ENCODE data around the gene FREM2. TPM values are rescaled to one million over a fixed set of nuclear protein-coding genes. Genes with fewer than 3 reads are reported as not detected.

The FREM2 gene
- total RNA-seq, 1 donor from 2014 or later: under 0.01 TPM

DNA sequence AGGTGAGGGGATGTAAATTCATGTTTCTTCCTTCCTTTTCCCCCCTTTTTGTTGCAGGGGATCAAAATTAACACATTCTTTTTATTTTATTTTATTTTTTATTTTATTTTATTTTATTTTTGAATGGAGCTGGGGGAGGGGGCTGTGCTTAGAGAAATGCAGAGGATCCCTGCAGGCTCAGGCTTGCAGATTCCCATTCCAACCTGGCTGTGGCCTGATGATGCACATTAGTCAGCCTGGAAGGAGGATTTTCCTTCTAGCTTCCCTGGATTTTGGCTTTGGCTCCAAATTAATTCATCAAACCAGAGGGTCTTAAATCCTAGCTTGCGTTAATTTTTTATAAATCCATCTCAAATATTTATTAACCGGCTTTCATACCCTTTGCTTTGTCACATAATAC lies 67.0 kb downstream of the FREM2 start:
- no peak for DNase-seq (ENCODE audit: extremely low read depth, low read depth, low spot score)

DNA sequence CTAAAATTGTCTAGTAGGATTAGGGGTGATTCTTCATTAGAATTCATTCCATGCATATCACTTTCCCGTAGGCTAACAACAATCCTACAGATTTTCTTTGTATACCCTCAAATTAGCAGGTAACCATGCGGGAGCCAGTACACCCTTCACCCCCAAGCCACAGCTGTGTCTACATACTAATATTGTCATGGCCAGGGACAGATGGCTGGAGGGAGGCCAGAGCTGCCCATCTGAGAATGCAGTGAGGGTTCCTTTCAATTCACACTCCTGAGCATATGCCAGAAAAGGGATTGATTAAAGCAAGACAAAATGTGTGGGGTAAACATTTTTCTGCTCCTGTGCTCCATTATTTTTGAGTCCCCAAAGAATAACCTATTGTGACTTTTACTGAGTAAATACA lies 68.9 kb downstream of the FREM2 start:
- DNase-seq (ENCODE audit: extremely low read depth, low read depth, low spot score): no peak

DNA sequence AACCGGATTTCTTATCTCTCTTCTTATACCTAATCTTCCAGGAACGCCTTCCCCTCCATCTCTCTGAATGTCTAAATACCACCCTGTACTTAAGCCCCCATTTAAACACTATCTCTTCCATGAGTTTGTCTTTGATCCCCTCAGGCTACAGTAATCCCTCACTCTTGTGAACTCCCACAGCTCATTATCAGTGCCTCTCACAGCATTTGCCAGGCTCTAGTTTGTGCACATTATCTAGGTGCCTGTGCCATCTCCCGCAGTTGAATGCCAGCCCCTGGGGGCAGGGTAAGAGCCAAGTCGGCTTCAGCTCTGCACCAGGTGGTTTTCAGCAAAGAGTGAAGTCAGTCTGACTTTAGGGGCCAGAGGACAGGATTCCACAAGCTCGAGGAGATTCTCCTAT lies 71.4 kb downstream of the FREM2 start:
- no peak for DNase-seq (ENCODE audit: extremely low read depth, low read depth, low spot score)

DNA sequence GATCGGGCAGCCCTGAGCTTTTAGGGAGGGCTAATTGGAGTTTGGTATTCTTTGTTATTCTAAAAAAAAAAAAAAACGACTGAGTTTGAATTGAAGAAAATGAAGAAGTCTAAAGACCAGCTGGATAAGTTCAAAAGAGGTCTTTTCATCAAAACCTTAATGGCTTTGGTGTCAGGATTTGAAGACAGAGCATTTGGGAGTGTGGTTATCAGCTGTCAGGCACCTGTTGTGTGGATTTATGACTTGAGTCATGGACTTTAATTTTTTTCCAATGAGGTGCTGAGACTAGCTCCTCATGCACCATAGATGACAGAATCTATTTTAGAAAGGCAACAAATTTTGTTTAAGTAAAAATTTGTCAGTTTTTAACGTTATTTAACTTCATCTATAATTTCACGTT lies 72.5 kb downstream of the FREM2 start:
- DNase-seq (ENCODE audit: extremely low read depth, low read depth, low spot score): no peak

DNA sequence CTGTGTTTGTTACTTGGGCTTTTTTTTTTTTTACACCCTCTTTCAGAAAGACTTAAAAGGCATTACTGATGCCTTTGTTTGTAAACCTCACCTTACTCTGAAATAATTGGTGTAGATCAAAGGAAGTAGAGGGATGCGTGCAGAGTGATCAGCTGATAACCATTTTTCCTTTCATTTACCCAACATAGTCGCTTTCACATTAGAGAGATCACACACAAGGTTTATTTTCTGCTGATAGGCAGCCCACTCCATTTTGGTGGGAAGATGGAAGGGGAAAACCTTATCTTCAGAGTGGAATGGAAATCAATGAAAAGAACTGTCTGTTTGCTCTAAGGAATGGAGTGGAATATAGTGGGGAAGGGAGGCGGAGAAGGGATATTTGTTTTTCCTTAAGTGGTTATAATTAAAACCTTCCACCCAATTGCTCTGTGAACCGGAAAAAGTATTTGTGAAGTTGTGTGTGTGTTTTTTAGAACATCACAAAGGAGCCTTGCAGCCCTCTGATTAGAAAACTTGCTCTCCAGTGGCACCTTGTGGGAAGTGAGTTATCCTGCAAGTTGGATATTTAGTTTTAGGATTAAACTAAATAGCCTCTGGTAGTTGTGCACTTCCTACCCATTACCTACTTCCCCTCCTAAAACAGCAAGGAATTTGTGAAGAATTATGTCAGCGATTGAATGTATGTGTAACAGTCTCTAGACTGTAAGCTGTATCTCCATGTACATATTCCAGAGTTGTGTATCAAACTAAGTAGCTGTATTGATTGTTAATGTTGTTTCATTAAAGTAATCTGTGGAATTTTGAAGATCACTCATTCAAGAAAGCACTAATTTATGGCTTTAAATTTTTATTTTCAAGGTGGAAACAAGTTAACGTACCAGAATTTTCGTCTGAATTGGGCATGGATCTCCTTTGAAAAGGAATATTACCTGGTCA lies 76.8 kb downstream of the FREM2 start:
- no peak for DNase-seq (ENCODE audit: extremely low read depth, low read depth, low spot score)

DNA sequence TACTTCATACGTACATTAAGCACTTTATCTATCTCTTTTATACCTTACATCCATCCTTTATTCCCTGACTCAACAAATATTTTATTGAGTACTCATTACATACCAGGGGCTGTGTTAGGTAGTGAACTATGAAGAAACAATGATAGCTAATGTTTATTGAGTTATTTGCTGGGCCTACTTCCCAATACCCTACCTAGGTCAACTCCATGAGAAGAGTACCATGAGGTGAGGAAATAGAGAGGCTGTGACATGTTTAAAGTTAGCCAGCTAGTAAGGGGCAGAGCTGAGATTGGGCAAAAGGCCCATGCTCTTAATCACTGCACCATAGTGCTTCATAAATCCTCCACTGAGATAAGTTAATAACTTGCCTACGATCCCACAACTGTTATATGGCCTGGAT lies 79.9 kb downstream of the FREM2 start:
- no peak for DNase-seq (ENCODE audit: extremely low read depth, low read depth, low spot score)

DNA sequence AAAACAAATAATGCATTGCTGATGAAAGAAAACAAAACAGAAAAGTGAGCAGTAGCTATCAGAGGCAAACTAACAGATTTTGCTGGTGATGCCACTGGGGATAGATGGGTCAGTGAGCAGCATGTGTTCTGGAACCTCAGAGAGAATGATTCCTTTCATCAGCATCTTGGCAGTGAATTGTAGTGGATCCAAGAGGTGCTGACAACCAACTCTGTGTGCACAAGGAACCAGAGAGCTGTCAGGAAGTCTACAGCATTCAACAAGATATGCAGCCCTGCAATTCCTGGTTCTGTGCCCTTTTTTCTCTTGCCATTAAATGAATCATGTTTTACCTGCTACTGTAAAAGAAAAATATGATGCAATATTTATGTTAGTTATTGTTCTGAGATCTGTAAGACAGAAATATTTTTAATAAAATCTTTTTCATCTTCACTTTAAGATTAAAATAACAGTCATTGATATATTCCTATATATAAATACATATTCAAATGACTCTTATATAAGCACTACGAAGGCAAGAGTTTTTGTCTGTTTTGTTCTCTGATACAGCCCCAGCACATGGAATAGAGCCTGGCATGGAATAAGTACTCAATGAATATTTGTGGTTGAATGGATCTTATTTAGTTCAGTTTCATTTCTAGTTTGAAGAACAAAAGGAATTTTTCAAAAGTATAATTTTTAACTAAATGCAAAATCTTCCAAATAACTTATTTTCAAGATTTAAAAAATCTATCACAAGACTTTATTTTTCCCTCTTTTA lies 80.8 kb downstream of the FREM2 start:
- DNase-seq (ENCODE audit: extremely low read depth, low read depth, low spot score): no peak

DNA sequence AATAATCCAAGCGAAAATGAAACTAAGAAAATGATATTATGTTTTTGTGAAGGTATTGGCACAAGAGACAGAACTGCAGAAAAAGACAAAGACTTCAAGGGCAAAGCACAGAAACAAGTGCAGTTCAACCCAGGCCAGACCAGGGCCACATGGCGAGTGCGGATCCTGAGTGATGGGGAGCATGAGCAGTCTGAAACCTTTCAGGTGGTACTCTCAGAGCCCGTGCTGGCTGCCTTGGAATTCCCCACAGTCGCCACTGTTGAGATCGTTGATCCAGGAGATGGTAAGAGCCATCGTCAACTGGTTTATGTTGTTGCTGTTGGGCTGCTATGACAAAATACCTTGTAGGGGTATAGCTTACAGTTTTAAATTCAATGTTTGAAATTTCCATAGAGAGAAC lies 82.6 kb downstream of the FREM2 start:
- no peak for DNase-seq (ENCODE audit: extremely low read depth, low read depth, low spot score)

DNA sequence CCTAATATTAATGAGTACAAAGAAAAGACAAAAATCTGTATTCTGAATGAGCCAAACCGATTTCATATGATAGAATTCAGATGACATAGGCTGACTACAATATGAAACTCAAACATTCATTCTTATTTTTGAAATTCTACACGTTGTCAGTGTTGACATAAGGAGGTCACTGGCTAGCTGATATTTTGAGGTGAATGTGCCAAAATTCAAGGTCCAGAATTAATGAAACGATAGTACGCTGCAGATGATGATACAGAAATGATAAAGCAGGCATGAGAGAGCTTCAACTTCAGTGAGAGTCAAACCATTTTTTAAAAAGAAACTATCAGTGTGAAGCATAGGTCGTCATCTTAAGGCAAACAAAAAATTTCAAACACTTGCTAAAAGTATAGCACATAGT lies 88.2 kb downstream of the FREM2 start:
- DNase-seq (ENCODE audit: extremely low read depth, low read depth, low spot score): no peak

DNA sequence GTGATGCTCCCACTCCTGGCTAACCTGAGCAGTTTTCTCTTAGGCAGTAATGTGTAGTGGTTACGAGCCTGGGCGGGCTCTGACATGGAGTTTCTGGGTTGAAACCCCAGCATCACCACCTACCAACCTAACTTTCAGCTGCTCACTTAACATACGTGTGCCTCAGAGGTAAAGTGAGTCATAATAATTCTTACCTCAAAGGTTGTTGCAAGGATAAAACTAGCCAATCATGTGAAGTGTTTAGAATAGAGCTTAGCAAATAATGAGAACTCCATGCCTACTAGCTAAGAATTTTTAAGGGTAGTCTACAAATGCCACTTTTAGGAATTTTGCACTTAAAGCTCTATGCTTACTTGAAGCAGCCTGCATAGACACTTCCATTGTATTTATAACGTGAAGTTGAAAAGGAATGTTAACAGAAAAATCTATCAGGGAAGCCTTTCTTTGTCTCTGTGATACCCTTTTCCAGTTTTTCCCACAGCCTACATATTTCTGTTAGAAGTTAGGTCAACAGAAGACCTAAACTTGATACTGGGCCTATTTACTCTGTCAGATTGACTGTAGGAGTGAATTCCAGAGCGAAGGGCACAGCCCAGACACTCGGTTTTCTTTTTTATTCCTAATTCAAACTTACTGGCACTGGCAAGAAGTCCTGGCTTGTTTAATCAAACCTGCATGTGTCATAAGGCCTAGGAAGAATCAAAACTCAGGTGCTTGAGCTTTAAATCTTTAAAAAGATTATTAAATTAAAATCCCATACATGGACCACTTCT lies 90.7 kb downstream of the FREM2 start:
- no peak for DNase-seq (ENCODE audit: extremely low read depth, low read depth, low spot score)

DNA sequence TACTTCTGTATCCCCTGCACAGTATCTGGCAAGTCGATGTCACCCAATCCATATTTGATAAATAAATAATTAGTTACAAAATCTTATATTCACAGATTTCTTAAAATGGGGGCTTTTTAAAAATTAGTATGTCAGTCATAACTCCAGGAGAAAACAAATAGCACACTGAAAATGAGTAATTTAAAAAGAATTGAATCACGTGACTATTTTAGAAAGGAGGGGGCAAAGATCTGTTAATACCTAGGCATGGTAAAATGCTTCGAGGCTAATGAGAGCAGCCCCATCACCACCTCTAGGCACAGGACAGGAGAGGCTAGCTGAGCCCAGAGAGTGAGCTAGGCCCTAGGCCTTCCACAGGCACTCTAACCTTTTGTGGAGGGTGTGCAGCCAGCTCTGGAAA lies 94.7 kb downstream of the FREM2 start:
- DNase-seq (ENCODE audit: extremely low read depth, low read depth, low spot score): no peak

DNA sequence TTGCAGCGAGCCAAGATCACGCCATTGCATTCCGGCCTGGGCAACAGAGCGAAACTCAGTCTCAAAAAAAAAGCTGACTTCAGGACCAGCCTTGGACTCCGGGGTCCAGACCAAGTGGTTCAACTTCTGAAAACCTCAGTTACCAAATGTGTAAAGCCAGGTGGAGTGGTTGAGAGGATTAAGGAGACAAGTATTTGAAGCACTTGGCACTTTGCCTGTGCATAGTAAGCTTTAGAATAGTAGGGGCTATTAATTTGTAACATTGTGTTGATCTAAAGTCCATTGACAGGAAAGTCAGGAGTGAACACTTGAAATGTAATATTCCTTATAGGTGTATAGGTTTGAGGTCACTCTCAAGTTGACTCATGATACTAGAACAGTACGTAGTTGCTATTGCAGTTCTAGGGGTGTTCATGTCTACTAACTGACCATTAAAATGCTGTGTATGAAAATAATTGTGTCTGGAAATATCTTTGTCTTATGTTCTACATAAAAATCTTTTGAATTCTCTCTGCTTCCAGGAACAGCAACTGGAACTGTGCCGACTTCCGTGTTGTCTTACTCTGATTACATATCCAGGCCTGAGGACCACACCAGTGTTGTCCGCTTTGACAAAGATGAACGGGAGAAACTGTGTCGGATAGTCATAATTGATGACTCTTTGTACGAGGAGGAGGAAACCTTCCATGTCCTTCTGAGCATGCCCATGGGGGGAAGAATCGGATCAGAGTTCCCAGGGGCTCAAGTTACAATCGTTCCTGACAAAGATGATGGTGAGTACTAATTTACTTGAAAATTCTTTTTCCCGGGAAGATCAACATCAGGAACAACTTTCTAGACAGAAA lies 97.4 kb downstream of the FREM2 start:
- no peak for DNase-seq (ENCODE audit: extremely low read depth, low read depth, low spot score)

DNA sequence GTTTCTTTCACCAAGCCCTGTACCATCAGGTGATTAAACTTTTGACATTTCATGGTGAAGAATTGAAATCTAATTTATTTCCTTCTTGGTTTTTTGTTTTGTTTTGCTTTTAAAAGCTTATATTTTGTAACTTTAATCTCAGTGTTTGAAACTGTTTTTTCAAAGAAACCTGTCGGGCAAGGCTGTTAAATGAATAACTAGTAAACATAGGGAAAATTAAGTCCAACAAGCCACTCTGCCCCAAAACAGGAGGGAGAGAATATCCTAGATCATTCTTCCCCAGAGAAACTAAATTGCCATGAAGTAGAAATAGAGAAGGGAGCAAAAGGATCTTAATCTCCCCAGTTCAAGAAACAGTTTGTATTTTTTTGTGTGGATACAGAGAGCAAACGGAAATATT lies 98.2 kb downstream of the FREM2 start:
- DNase-seq (ENCODE audit: extremely low read depth, low read depth, low spot score): no peak

DNA sequence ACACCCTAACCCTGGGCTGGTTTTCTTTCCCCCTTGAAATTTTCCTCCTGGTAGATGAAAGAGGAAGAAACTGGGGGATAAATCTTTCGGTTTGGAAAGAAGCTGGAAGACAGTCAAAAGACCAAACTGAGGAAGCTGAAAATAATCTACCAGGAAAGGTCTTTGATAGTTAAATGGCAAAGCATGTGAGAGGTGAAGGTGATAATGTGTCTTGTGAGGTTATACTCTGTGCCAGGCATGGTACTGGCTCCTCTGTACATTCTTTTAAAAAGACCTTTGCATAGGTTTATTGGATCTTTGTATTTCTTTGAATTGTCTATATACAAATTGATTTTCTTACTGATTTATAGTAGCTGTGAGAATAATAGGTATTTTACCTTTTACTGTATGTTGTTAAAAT lies 98.6 kb downstream of the FREM2 start:
- no peak for DNase-seq (ENCODE audit: extremely low read depth, low read depth, low spot score)

DNA sequence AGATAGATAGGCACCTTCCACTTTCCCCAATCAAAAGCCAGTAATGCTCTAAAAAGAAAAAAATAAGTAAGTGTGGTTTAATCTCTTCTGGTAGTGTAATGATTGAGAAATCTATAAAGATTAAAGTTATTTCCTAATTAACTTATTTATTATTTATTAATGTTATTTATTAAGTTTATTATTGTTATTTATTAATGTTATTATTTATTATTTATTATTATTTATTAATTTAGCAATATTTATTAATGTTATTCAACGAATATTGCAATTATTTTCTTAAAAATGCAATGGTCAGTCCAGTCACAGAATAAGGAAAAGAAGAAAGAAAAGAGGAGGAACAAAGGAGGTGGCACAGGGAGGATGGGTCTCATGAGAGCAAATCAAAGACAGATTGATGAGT lies 100.7 kb downstream of the FREM2 start:
- no peak for DNase-seq (ENCODE audit: extremely low read depth, low read depth, low spot score)

DNA sequence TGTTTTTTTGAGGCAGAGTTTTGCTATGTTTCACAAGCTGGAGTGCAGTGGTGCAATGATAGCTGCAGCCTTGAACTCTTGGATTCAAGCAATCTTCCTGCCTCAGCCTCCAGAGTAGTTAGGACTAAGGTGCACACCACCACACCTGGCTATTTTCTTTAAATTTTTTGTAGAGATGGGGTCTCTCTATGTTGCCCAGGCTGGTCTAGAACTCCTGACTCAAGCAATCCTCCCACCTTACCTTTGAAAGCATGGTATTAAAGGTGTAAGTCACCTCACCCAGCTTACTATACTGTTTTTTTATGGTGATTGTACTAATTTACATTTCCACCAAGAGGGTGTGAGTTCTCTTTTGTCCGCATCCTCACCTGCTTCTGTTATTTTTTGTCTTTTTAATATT lies 110.0 kb downstream of the FREM2 start:
- DNase-seq (ENCODE audit: extremely low read depth, low read depth, low spot score): no peak

DNA sequence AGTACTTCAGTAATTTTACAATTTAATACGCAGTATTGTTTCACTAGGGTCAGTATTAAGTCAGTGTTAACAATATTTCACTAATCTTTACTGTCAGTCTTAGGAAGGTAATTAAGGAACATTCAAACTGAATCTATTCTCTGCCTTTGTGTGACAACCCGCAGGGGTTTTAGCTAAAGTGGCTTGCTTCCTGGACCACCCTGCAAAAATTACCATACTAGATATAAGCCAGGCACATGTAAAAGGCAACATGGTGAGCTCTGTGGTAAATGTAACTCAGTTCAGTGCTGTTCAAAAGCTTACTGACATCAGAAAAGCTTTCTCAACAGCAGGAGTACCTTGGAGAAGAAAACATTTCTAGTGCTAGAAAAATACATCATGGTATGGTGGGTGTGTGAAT lies 116.7 kb downstream of the FREM2 start:
- DNase-seq (ENCODE audit: extremely low read depth, low read depth, low spot score): no peak

DNA sequence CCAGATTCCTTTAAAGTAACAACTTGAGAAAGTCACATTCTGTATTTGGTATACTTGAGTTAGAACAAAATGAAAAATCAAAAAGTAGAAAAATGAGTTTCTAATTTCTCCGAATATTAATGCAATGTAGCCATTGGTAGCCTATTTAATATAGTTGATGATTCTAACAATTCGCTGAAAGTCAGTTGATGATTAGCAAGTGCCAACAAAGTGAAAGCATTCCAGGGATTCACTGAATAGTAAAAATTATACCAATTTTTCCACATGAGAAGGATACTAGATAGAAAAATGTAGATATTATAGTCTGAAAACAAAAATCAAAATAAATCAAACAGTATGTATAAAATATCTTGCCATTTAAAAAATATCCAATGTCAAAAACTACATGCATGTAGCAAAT lies 117.2 kb downstream of the FREM2 start:
- no peak for DNase-seq (ENCODE audit: extremely low read depth, low read depth, low spot score)

DNA sequence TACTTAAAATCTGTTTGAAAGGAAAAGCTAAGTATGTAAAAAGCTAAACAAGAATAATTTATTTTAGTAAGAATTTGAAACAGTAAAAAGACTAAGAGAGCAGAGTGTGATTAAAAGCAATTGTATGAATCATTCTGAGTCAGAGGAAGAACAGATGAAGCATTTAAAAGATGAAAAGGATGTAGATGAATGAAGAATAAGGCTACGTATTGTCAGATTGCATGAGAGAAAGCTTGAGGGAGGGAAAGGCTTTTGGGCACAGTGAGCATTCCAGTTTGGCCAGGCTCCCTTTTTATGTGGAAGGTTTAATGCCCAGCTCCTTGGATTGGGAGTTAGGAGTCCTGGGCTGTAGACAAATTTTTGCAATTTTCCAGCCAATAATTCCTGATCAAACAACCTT lies 117.7 kb downstream of the FREM2 start:
- no peak for DNase-seq (ENCODE audit: extremely low read depth, low read depth, low spot score)

DNA sequence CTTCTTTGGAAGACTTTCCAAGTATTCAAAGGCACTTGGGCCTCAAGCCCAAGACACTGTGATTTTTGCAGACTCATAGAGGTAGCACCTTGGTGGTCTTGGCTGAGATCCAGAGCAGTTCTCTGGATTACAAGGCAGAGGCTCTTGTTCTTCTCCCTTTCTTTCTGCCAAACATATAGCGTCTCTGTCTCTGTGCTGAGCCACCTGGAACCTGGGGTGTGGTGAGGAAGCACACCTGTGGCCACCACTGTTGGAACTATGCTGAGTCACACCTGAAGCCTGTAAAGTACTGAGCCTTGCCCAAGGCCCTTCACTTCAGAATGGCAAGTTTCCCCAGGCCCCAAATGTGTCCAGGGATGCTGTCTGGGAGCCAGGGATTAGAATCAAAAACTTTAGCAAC lies 127.5 kb downstream of the FREM2 start:
- DNase-seq (ENCODE audit: extremely low read depth, low read depth, low spot score): no peak
